Thymus (tissue), 11 donors: ENCODE data around the gene LGALS3. TPM values are rescaled to one million over a fixed set of nuclear protein-coding genes. Genes with fewer than 3 reads are reported as not detected.

Experiments used
- DNase-seq, 9 donors: peaks; one replicate each; pipeline ENCODE4 v3.0.0-alpha.2; 2013; ENCODE audit warnings: low spot score in 9 of 9, low read depth in 6 of 9, missing footprints in 1 of 9
- H3K27ac ChIP-seq, 2 donors: one replicate each; pipeline ENCODE4 v1.5.1; 2013; ENCODE audit warnings: control low read depth in 1 of 2, low read depth in 1 of 2, low read length in 1 of 2, mild to moderate bottlenecking in 1 of 2, moderate library complexity in 1 of 2
- H3K27me3 ChIP-seq, 2 donors: one replicate each; pipeline ENCODE4 v1.5.1; 2013; ENCODE audit warnings: low read length in 1 of 2; ENCODE audit not compliant: control insufficient read depth in 2 of 2, insufficient read depth in 1 of 2
- H3K36me3 ChIP-seq, 2 donors: one replicate each; pipeline ENCODE4 v1.5.1; 2013; ENCODE audit warnings: low read length in 1 of 2, mild to moderate bottlenecking in 1 of 2, moderate library complexity in 1 of 2; ENCODE audit not compliant: control insufficient read depth in 2 of 2, insufficient read depth in 2 of 2
- H3K4me1 ChIP-seq, 2 donors: one replicate each; pipeline ENCODE4 v1.5.1; 2013; ENCODE audit warnings: low read length in 2 of 2; ENCODE audit not compliant: control insufficient read depth in 2 of 2, insufficient read depth in 2 of 2
- H3K4me3 ChIP-seq, 2 donors: one replicate each; pipeline ENCODE4 v1.5.1; 2013; ENCODE audit warnings: low read length in 2 of 2, control low read depth in 1 of 2, mild to moderate bottlenecking in 1 of 2
- H3K9me3 ChIP-seq, 2 donors: one replicate each; pipeline ENCODE4 v1.5.1; 2013; ENCODE audit warnings: low read length in 1 of 2, mild to moderate bottlenecking in 1 of 2; ENCODE audit not compliant: control insufficient read depth in 2 of 2, insufficient read depth in 1 of 2
- WGBS: extraction: QIAGEN DNeasy Blood & Tissue Kit; methylation state at CpG from one replicate; pipeline ENCODE4 v1.1.7; 2013; 5-methylcytosine and 5-hydroxymethylcytosine counted together
- polyA plus RNA-seq: library from polyadenylated mRNA; stranded (reverse); fragments of 200-250 nt; gene quantifications from one replicate; pipeline ENCODE4 v1.2.3, GENCODE V29; 2013
- total RNA-seq: library from RNA; stranded (reverse); fragments of 120-200 nt; gene quantifications from one replicate; pipeline ENCODE4 v1.2.4, GENCODE V29; 2013
- donor health status: healthy.

Gene LGALS3
- total and polyA plus RNA-seq, 2 donors: 34.4 to 301 TPM

DNA sequence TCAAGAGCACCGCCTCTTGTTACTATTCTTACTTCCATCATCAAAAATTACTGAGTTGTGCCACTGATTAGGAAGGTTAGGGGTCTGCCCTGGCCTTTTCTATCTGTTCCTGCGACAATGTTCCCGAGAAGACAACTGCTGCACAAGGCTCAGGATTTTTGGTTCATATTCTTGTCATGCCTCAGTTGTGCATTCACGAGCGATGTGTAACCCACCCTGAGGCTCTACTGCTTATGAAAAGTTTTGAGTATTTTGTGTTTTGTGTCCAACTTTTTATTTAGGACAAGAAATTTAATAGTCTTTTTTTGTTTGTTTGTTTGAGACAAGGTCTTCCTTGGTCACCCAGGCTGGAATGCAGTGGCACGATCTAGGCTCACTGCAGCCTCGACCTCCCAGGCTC, 23.1 kb upstream of the LGALS3 start:
- no peak overlapping the region for H3K4me3 ChIP-seq
- no peak overlapping the region for H3K27ac ChIP-seq
- 92% methylated on average over 7 of the region's 7 CpGs for WGBS
- H3K9me3 ChIP-seq: peaks cover 1 to 5% of the 10 kb centered on the region in 2 donors
- H3K4me1 ChIP-seq: peaks cover 18 to 32% of the 10 kb centered on the region in 2 donors
- H3K36me3 ChIP-seq: no peaks in the 10 kb centered on the region
- no peaks in the 10 kb centered on the region for H3K27me3 ChIP-seq
- DNase-seq: no peak

DNA sequence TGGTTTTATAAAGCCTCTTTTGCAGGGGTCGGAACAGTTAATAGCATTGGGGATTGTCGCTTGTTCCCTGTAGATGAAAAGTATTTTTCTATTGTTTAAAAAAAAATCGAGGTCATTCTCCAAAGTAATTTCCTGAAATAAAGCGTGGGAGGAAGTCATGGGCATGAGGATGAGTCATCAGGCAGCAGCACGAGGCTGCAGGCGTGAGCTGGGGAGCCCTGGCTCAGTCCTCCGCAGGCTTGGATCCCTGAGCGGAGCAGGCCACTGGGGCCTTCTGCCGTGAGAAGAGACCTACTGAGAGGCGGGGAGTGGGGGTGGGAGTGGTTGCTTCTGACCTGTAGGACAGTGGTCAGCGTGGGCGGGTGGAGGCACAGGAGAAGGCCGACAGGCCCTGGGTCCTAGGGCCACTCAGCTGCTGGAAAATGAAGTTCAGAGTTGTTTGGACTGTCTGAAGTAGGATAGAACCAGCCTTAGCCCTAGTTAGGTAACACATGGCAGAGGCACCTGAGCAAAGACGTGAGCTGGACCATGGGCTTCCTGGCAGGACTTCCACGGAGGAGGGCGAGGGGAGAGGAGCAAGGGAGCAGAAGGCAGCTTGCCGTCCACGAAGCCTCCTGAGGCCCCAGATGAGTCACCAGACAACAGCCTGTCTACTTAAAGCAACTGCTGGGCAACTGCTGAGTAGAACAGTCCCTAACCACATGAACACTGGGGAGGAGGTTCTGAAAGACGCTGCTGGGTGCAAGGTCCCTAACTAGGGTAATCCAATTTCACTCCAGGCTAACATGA, 21.1 kb upstream of the LGALS3 start:
- peak overlapping the region; percentile 64 to 69 for H3K27ac ChIP-seq
- peaks cover 6 to 20% of the 10 kb centered on the region in 2 donors for H3K4me1 ChIP-seq
- WGBS: 81% methylated on average over 19 of the region's 19 CpGs
- H3K4me3 ChIP-seq: no peak overlapping the region
- H3K27me3 ChIP-seq: no peaks in the 10 kb centered on the region
- H3K9me3 ChIP-seq: peaks cover 1 to 5% of the 10 kb centered on the region in 2 donors
- no peak for DNase-seq
- H3K36me3 ChIP-seq: no peaks in the 10 kb centered on the region

DNA sequence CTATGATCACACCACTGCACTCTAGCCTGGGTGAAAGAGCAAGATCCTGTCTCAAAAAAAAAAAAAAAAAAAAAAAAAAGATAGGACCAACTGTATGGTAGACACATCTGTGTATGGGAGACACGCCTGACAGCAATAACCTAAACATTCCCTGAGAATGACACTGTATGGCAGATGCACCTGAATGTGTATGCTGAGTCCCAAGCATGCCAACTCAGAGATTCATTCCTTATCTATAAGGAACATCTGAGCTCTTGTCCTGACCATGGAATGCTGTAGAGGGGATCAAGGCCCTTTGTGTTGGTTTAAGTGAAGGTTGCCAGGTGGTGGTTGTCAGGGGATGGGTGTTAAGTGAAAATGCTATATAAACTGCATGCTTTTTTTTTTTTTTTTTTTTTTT, 19.2 kb upstream of the LGALS3 start:
- Histone ChIP-seq H3K27me3 (no peaks in the 10 kb centered on the region), H3K4me1 (peaks cover 0 to 8% of the 10 kb centered on the region in 2 donors), H3K36me3 (no peaks in the 10 kb centered on the region), H3K9me3 (no peaks in the 10 kb centered on the region), H3K4me3 (no peak overlapping the region), H3K27ac (no peak overlapping the region)
- WGBS: 95% methylated on average over 1 of the region's 1 CpG
- DNase-seq: no peak

DNA sequence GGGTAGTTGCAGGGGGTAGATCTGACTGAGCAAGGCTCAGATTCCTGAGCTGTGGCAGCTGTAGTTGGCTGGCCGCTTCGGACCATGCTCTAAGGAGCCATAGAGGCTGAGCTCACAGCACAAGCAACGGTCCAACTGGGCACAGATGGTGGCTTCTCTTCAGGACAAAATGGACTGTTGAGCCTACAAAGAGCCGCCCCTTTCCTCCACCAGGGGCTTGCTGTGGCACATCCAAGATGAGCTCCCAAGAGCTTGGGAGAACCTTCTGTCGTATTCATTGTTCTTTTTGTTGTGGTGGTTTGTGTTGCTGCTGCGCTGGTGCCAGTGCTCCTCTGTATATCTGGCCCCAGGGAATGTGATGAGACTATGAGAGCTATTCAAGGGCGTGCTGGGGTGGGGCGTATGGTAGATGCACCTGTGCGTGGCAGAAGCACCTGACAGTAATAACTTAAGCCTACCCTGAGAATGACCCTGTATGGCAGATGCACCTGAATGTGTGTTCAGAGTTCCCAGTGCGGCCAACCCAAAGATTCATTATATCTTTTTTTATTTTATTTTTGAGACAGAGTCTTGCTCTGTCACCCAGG, 17.8 kb upstream of the LGALS3 start:
- Histone ChIP-seq H3K27me3 (no peaks in the 10 kb centered on the region), H3K4me1 (peaks cover 0 to 8% of the 10 kb centered on the region in 2 donors), H3K36me3 (no peaks in the 10 kb centered on the region), H3K27ac (no peak overlapping the region), H3K9me3 (no peaks in the 10 kb centered on the region), H3K4me3 (no peak overlapping the region)
- no peak for DNase-seq
- 89% methylated on average over 10 of the region's 10 CpGs for WGBS

DNA sequence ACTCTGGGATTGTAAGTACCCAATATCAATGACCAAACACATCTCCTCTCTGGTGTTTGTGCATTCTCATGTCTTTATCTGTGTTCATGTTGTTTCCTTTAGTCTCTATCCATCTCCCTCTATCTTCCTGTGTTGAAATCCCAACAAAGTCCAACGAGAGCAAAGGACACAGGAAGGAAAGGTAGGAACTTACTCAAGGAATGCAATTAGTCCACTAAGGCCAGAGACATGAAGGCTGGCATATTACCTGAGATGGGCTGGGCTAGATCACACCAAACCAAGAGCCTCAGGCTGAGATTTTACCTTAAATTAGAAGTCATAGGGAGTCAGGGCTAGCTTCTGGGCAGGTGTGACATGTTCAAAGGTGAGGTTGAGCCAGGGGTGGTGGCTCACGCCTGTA, 14.3 kb upstream of the LGALS3 start:
- no peak for DNase-seq
- 79% methylated on average over 2 of the region's 2 CpGs for WGBS
- H3K27ac ChIP-seq: no peak overlapping the region

DNA sequence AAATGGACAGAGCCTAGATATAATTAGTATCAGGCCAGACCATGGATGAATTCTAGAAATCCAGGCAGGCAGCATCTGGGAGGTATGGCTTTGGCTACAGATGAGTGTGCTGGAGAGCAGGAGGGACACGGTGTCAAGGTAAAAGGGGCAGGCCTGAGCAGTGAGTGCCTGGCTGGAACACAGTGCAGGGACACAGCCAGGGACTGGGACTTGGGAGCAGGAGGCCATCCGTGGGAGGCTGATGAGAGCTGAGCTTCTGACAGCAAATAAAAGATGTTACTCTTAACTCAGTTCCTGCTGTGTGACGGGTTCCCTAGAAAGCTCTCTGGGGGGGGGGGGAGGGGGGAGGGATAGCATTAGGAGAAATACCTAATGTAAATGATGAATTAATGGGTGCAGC, 13.6 kb upstream of the LGALS3 start:
- H3K9me3 ChIP-seq: no peaks in the 10 kb centered on the region
- H3K4me3 ChIP-seq: no peak overlapping the region
- no peaks in the 10 kb centered on the region for H3K36me3 ChIP-seq
- no peak for DNase-seq
- no peaks in the 10 kb centered on the region for H3K27me3 ChIP-seq
- WGBS: 89% methylated on average over 3 of the region's 3 CpGs
- H3K4me1 ChIP-seq: peaks cover 0 to 11% of the 10 kb centered on the region in 2 donors
- no peak overlapping the region for H3K27ac ChIP-seq

More for the DNA sequence above, 14.3 kb upstream of the LGALS3 start:
- no peaks in the 10 kb centered on the region for H3K27me3 ChIP-seq
- no peak overlapping the region for H3K4me3 ChIP-seq
- no peaks in the 10 kb centered on the region for H3K9me3 ChIP-seq
- peaks cover 0 to 11% of the 10 kb centered on the region in 2 donors for H3K4me1 ChIP-seq
- H3K36me3 ChIP-seq: no peaks in the 10 kb centered on the region

DNA sequence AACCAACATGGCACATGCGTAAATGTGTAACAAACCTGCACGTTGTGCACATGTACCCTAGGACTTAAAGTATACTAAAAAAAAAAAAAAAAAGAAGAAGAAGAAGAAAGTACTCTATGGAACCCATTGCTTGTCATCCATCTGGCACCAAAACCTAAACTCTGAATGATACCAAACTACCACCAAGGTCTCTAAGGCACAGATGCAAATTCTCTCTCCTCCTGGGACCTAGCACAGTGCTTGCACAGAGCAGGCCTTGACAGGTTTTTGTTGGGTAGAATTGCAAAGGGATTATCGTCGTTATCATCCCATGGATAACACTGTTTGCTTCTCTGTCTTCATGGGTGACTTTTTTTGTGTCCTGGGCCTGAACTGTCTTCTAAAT, 13.2 kb upstream of the LGALS3 start:
- no peak overlapping the region for H3K4me3 ChIP-seq
- no peak overlapping the region for H3K27ac ChIP-seq
- no peaks in the 10 kb centered on the region for H3K9me3 ChIP-seq
- 98% methylated on average over 4 of the region's 4 CpGs for WGBS
- H3K4me1 ChIP-seq: peaks cover 0 to 11% of the 10 kb centered on the region in 2 donors
- no peaks in the 10 kb centered on the region for H3K27me3 ChIP-seq
- no peaks in the 10 kb centered on the region for H3K36me3 ChIP-seq
- DNase-seq: no peak

DNA sequence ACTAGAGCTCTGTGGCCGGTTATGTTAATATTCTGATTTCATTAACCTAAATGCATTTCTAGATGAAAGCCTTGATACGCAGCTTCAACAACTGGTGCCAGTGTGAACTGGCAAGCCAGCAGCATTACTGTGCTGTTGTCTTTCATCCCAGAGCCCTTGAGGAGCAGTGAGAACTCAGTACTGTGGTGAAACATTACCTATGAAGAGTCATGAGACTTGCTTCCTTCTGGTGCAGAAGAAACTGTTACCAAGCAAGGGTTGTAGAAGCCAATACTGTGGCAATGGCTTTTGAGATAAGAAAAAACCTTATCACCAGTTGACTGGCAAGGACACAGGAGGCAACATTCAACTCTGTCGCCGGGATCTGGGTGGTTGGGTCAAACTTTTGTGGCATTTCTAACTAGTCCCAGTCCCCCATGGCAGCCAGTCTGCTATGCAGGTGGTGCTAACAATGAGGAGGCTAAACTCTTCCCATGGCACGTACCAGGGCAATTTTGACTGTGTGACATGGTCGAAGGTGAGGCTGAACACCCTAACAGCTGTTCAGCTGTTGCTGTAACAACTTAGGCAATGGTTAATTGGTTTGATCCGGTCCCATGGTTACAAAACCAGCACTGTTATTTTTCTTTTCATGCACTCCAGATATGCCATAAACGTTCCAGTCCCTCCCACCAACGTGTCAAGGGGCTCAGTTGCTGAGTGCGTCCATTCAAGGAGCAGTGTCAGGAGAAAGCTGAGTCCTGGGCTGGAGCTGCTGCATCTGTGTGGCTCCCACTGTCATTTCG, 12.6 kb upstream of the LGALS3 start:
- 87% methylated on average over 11 of the region's 11 CpGs for WGBS
- Histone ChIP-seq H3K27me3 (no peaks in the 10 kb centered on the region), H3K9me3 (no peaks in the 10 kb centered on the region), H3K4me3 (no peak overlapping the region), H3K4me1 (peaks cover 0 to 11% of the 10 kb centered on the region in 2 donors), H3K27ac (no peak overlapping the region), H3K36me3 (no peaks in the 10 kb centered on the region)
- no peak for DNase-seq
